NCI-H524 treated with DMSO at 0.1 percent for 48 hours (cell line): ENCODE results near the gene TRERF1.

ENCODE experiments used
- DNase-seq: peaks from one replicate; lab custom pipeline; 2025; lab: John Stamatoyannopoulos, UW

The TRERF1 gene

DNA sequence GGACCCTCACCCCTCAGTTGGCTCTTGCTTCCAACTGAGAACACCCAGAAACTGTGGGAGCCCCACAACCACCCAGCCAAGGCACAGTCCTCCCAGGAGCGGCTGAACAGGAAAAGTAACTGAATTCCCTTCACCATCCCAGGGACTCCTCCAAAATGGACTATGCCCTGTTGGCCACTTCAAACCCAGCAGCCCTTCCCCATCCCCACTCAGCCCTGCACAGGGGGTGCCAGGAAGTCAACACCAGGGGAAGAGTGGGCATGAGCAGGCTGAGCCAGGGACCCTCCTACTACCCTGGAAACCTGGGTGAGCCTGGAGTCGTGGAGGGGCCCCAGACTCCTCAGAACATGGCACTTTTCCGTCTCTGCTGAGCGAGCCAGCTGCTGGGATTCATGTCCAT, 267.3 kb downstream of the TRERF1 start:
- no peak for DNase-seq

DNA sequence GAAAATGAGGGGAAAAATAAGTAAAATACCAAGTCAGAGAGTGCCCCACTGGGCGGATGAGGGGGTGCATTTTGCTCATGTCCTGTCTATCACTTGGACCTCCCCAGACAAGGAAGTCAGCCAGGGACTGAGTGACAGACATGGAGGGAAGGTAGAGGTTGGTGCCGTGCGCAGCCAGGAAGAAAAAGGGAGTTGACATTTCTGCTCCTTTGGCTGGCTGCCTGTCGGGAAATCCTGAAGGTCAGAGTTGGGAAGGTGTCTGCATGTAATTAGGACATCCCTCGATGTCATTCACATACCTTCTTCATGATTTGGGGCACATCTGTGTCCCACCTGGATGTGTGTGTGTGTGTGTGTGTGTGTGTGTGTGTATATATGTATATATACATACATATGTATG, 269.6 kb downstream of the TRERF1 start:
- no peak for DNase-seq

- no peak for DNase-seq
These were observed 271.8 kb downstream of the TRERF1 start for GRCh38 chr6:42179945-42180313.

- no peak for DNase-seq
These were observed 272.3 kb downstream of the TRERF1 start for GRCh38 chr6:42179261-42179944.

DNA sequence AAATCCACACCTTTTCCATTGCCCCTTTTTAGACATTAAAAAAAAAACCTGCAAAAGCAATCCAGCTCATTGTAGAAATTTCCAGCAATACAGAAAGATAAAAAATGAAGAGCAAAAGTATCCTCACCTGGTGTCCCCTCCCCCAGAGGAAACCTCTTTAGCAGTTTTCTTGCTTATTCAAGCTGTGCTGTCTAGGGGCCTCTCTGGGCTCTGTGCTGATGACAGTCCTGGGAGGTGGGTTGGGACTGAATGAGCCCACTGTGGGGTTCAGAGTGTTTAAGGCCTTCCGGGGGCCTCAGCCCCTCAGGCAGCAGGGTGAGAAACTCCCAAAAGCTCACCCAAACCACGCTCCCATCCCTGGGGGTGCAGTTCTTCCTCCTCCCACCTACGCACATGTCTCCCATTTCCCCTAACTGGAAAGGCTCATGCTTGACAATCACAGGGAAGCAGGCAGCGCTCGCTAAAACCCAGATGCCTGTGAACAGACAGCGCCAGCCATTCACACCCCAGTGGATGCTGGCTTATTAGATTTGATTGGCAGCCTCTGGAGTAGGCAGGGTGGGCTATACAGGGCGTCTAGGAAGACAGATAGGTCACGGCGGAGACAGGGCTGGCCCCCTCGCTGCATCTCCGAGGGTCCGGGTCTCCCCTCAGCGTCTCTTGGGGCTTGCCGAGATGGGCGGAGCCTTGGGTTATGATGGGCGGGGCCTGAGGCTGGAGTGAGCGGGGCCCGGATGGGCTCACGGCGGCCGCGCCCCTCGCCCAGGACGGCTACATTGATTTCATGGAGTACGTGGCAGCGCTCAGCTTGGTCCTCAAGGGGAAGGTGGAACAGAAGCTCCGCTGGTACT, 274.0 kb downstream of the TRERF1 start:
- no peak for DNase-seq

- no peak for DNase-seq
These were observed 274.7 kb downstream of the TRERF1 start for GRCh38 chr6:42176981-42177380.

GRCh38 chr6:42175860-42176259, 275.9 kb downstream of the TRERF1 start:
- DNase-seq, result no peak
